ENCODE data around the gene CPVL. TPM values are rescaled to one million over a fixed set of nuclear protein-coding genes. Genes with fewer than 3 reads are reported as not detected.
A peak's percentile ranks its signal among the peaks of the same experiment; 100 is the strongest.

Gene CPVL
- total RNA-seq, 1 donor from 2014 or later, result not detected

DNA sequence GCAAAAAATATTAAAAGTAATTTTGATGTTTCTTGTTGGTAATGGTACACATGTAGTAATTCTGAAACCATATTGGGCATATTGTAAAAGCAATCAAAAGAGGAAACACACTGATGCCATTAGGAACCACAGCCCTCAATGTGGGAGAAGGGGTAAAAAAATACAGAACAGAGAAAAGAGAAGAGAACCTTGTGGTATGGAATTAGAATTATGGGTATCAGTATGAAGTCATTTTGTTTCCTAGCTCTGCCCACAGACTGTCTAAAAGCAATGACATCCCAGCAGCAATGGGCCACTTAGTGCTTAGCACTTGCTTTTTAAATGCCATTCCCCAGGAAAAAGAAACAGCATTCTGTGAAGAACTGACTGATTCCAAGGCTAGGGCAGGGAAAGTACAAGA is 61.5 kb downstream of the CPVL start:
- ChIA-PET POLR2A (no interaction called here), CTCF (no interaction called here)
- TF ChIP-seq, protein P1, sequence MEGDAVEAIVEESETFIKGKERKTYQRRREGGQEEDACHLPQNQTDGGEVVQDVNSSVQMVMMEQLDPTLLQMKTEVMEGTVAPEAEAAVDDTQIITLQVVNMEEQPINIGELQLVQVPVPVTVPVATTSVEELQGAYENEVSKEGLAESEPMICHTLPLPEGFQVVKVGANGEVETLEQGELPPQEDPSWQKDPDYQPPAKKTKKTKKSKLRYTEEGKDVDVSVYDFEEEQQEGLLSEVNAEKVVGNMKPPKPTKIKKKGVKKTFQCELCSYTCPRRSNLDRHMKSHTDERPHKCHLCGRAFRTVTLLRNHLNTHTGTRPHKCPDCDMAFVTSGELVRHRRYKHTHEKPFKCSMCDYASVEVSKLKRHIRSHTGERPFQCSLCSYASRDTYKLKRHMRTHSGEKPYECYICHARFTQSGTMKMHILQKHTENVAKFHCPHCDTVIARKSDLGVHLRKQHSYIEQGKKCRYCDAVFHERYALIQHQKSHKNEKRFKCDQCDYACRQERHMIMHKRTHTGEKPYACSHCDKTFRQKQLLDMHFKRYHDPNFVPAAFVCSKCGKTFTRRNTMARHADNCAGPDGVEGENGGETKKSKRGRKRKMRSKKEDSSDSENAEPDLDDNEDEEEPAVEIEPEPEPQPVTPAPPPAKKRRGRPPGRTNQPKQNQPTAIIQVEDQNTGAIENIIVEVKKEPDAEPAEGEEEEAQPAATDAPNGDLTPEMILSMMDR (IDR thresholded peaks at IDR 0.05), result no peak
- H3K27ac Mint-ChIP-seq, result no peak overlapping the region
- no peak overlapping the region for H3K4me3 Mint-ChIP-seq
- H3K27me3 Mint-ChIP-seq, result peaks cover 3% of the 10 kb centered on the region
- no peaks in the 10 kb centered on the region for H3K36me3 Mint-ChIP-seq (ENCODE audit: low read depth)
- H3K4me1 Mint-ChIP-seq, result no peaks in the 10 kb centered on the region
- DNase-seq (no peak), ATAC-seq (ENCODE audit: low read depth) (peak; percentile 31)
- intact Hi-C loops (cut with micrococcal nuclease), result no loop called here
- H3K9me3 Mint-ChIP-seq, result no peaks in the 10 kb centered on the region

DNA sequence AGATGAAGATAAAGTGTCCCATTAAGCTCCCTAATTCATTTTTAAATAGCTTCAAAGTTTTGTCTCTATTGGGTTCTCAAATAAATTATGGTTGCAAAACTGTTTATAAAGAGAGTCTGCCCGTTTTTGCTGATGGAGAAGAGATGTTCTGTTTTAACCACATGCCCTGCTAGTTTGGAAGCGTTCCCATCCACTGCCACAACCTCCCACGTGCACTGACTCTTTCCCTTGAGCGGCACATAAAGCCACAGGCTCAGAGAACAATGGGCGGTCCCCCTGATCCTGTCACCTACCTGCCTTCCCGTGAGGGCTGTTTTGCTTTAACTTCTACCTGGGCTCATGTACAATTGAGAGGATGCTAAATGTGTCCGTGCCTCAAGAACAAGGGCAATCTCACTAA is 65.5 kb downstream of the CPVL start:
- intact Hi-C loops (cut with micrococcal nuclease), result no loop called here
- CTCF ChIA-PET, result no interaction called here
- no peaks in the 10 kb centered on the region for H3K9me3 Mint-ChIP-seq

DNA sequence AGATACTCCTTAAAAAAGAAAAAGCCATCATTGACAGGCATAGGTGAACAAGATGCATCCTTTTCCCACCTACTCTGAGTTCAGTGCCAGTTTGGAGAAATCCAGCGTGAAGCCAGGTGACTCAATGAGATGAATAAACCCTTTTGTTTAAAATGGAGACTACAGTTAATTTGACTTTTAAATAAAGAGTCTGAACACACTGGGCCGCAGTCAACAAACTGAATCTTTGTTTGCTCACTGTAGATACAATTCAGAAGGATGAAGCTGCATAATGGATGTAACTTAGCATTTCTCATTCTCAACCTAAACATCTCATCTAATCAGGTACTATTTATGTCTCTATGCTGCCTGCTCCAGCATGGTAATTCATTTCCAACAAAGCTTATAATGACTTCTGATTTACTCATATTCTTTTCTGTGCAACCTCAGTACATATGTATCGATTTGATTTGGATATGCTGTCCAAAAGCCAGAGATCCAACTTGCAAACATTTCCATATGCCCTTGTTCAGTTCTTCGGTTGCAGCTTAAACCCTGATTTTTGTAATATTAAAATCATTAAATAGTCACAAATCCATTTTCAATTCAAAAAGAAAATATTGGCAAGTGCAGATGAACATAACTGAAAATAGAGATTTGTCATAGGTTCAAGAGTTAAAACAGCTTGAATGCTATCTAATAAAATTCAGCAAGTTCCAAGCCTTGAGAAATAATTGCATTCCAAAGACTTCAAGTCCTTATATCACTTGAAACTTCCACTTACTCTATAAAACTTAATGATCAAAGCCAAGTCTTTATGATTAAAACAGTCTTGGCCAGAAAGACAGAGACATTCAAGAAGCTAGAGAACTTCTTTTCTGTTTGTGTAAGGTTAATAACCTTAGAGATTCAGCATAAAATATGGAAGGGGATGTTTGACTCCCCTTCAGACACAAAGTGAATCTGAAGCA is 67.8 kb downstream of the CPVL start:
- Mint-ChIP-seq H3K27me3 (peaks cover 25% of the 10 kb centered on the region), H3K9me3 (no peaks in the 10 kb centered on the region), H3K27ac (no peak overlapping the region), H3K36me3 (ENCODE audit: low read depth) (no peaks in the 10 kb centered on the region), H3K4me1 (no peaks in the 10 kb centered on the region), H3K4me3 (no peak overlapping the region)
- ChIA-PET CTCF (no interaction called here), POLR2A (no interaction called here)
- intact Hi-C loops (cut with micrococcal nuclease), result no loop called here
- DNase-seq (no peak), ATAC-seq (ENCODE audit: low read depth) (no peak)
- TF ChIP-seq, protein P1 (IDR thresholded peaks at IDR 0.05), result no peak

More for the DNA sequence above, 65.5 kb downstream of the CPVL start:
- no peak overlapping the region for H3K4me3 Mint-ChIP-seq
- no peak overlapping the region for H3K27ac Mint-ChIP-seq
- POLR2A ChIA-PET, result no interaction called here
- ATAC-seq (ENCODE audit: low read depth) (no peak), DNase-seq (no peak)
- TF ChIP-seq, protein P1 (IDR thresholded peaks at IDR 0.05), result no peak
- H3K27me3 Mint-ChIP-seq, result peaks cover 16% of the 10 kb centered on the region
- no peaks in the 10 kb centered on the region for H3K4me1 Mint-ChIP-seq
- H3K36me3 Mint-ChIP-seq (ENCODE audit: low read depth), result no peaks in the 10 kb centered on the region

DNA sequence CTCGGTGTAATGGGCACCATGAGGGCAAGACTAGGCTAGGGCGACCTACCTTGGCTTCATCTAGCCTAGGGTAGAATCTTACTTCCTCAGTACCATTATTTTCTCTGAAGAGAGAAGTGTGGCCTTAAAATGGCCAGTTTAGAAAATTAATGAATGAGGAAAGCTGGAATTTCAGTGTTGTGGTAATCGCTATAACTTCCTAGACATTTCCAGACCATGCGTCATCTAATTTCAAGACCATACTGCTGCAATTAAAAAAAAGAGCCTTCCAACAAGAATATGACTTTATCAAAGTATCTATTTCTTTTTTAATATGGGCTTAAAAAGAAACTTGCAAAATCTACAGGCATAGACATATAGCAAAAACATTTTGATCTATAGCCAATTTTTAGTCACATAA is 68.5 kb downstream of the CPVL start:
- CTCF ChIA-PET, result no interaction called here
- intact Hi-C loops (cut with micrococcal nuclease), result no loop called here
- TF ChIP-seq, protein P1 (IDR thresholded peaks at IDR 0.05), result no peak

DNA sequence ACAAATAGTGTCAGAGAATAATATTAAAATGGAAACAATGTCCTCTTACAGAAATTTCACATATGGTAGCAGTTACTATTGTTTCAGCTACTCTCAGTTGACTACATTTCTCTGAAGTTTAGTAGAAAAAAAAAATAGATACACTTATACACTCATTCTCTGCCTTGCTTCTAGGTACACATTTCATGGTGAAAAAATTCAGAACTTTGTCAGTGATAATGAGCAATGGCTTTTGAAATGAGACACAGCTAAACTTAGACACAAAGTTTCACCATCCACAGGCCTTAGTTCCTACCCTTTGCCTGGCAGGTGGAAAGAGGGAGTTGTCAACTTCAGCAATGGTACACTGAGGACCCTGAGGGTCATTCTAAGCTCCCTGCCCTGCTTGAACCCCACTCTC is 69.2 kb downstream of the CPVL start:
- H3K4me3 Mint-ChIP-seq, result no peak overlapping the region
- ChIA-PET CTCF (no interaction called here), POLR2A (no interaction called here)
- TF ChIP-seq, protein P1 (IDR thresholded peaks at IDR 0.05), result no peak
- DNase-seq (no peak), ATAC-seq (ENCODE audit: low read depth) (no peak)
- H3K9me3 Mint-ChIP-seq, result no peaks in the 10 kb centered on the region
- no peaks in the 10 kb centered on the region for H3K4me1 Mint-ChIP-seq
- H3K36me3 Mint-ChIP-seq (ENCODE audit: low read depth), result no peaks in the 10 kb centered on the region
- peaks cover 23% of the 10 kb centered on the region for H3K27me3 Mint-ChIP-seq
- H3K27ac Mint-ChIP-seq, result no peak overlapping the region
- intact Hi-C loops (cut with micrococcal nuclease), result no loop called here

More for the DNA sequence above, 68.5 kb downstream of the CPVL start:
- Mint-ChIP-seq H3K4me3 (no peak overlapping the region), H3K9me3 (no peaks in the 10 kb centered on the region), H3K4me1 (no peaks in the 10 kb centered on the region), H3K27me3 (peaks cover 25% of the 10 kb centered on the region), H3K27ac (no peak overlapping the region), H3K36me3 (ENCODE audit: low read depth) (no peaks in the 10 kb centered on the region)
- ATAC-seq (ENCODE audit: low read depth) (no peak), DNase-seq (no peak)
- POLR2A ChIA-PET, result no interaction called here

All from activated B cell treated with CpG ODN at 0.5 μM for 24 hours (primary cell).